ENCODE data around the gene TRPM6.

Gene TRPM6

GRCh38 chr9:74718709-74719108 lies 169.0 kb downstream of the TRPM6 start:
- H3K4me3 ChIP-seq (ENCODE audit: low read length) = no peak overlapping the region
- DNase-seq (ENCODE audit: low read depth) = no peak
- TF ChIP-seq CTCF (IDR thresholded peaks at IDR 0.05; ENCODE audit: insufficient read depth, low read depth, low read length, missing control alignments) = no peak

GRCh38 chr9:74711341-74711740 lies 176.4 kb downstream of the TRPM6 start:
- DNase-seq (ENCODE audit: low read depth) = no peak
- no peak for TF ChIP-seq CTCF (IDR thresholded peaks at IDR 0.05; ENCODE audit: insufficient read depth, low read depth, low read length, missing control alignments)
- no peak overlapping the region for H3K4me3 ChIP-seq (ENCODE audit: low read length)

GRCh38 chr9:74697535-74697934 lies 190.2 kb downstream of the TRPM6 start:
- DNase-seq (ENCODE audit: low read depth) = no peak
- TF ChIP-seq CTCF (IDR thresholded peaks at IDR 0.05; ENCODE audit: insufficient read depth, low read depth, low read length, missing control alignments) = no peak
- H3K4me3 ChIP-seq (ENCODE audit: low read length) = no peak overlapping the region

- no peak overlapping the region for H3K4me3 ChIP-seq (ENCODE audit: low read length)
- peak; percentile 9 for TF ChIP-seq CTCF (IDR thresholded peaks at IDR 0.05; ENCODE audit: insufficient read depth, low read depth, low read length, missing control alignments)
- DNase-seq (ENCODE audit: low read depth) = no peak
Observed at GRCh38 chr9:74696520-74696919, 191.2 kb downstream of the TRPM6 start.

GRCh38 chr9:74691058-74691457 lies 196.7 kb downstream of the TRPM6 start:
- TF ChIP-seq CTCF (IDR thresholded peaks at IDR 0.05; ENCODE audit: insufficient read depth, low read depth, low read length, missing control alignments) = no peak
- DNase-seq (ENCODE audit: low read depth) = no peak
- no peak overlapping the region for H3K4me3 ChIP-seq (ENCODE audit: low read length)

- DNase-seq (ENCODE audit: low read depth) = no peak
- H3K4me3 ChIP-seq (ENCODE audit: low read length) = no peak overlapping the region
- TF ChIP-seq CTCF (IDR thresholded peaks at IDR 0.05; ENCODE audit: insufficient read depth, low read depth, low read length, missing control alignments) = no peak
Observed at GRCh38 chr9:74683322-74683721, 204.4 kb downstream of the TRPM6 start.

- no peak for TF ChIP-seq CTCF (IDR thresholded peaks at IDR 0.05; ENCODE audit: insufficient read depth, low read depth, low read length, missing control alignments)
- no peak for DNase-seq (ENCODE audit: low read depth)
- H3K4me3 ChIP-seq (ENCODE audit: low read length) = no peak overlapping the region
Observed at GRCh38 chr9:74681906-74682305, 205.8 kb downstream of the TRPM6 start.
